NCI-H510A (cell line): ENCODE measurements around the gene KRTAP12-4.
"Not testable (repeated sequence)": the region's sequence is repeated elsewhere in the genome, so short reads cannot be mapped to it uniquely, and the experiment has no call there.

Experiments
- DNase-seq: peaks from one replicate; lab custom pipeline; 2025; lab: John Stamatoyannopoulos, UW

KRTAP12-4 gene

GRCh38 chr21:44630440-44630839, 24.0 kb downstream of the KRTAP12-4 start:
- no peak for DNase-seq

- no peak for DNase-seq
These were observed 25.6 kb downstream of the KRTAP12-4 start for GRCh38 chr21:44628707-44629391.

GRCh38 chr21:44627831-44628233, 26.6 kb downstream of the KRTAP12-4 start:
- DNase-seq: not testable (repeated sequence)

GRCh38 chr21:44627181-44627822, 27.2 kb downstream of the KRTAP12-4 start:
- not testable (repeated sequence) for DNase-seq

GRCh38 chr21:44626673-44627143, 27.8 kb downstream of the KRTAP12-4 start, which contains the start of gene KRTAP10-9:
Gene KRTAP10-9, plus strand, starts transcription at chr21:44627093. Its CDS starts 79 bp downstream, at chr21:44627172.
- no peak for DNase-seq

- DNase-seq: no peak
These were observed 28.2 kb downstream of the KRTAP12-4 start for GRCh38 chr21:44626262-44626661.

- no peak for DNase-seq
These were observed 28.7 kb downstream of the KRTAP12-4 start for GRCh38 chr21:44625756-44626155.

- no peak for DNase-seq
These were observed 30.9 kb downstream of the KRTAP12-4 start for GRCh38 chr21:44623575-44623974.

- DNase-seq: no peak
These were observed 34.6 kb downstream of the KRTAP12-4 start for GRCh38 chr21:44619886-44620285.

- no peak for DNase-seq
These were observed 35.5 kb downstream of the KRTAP12-4 start for GRCh38 chr21:44618909-44619308.

GRCh38 chr21:44618504-44618903, 36.0 kb downstream of the KRTAP12-4 start:
- DNase-seq: no peak

- no peak for DNase-seq
These were observed 37.4 kb downstream of the KRTAP12-4 start for GRCh38 chr21:44617071-44617501.

GRCh38 chr21:44616591-44616926, 37.9 kb downstream of the KRTAP12-4 start:
- no peak for DNase-seq

- DNase-seq: no peak
These were observed 38.4 kb downstream of the KRTAP12-4 start for GRCh38 chr21:44615911-44616590.

- no peak for DNase-seq
These were observed 39.0 kb downstream of the KRTAP12-4 start for GRCh38 chr21:44615466-44615865.

- no peak for DNase-seq
These were observed 39.5 kb downstream of the KRTAP12-4 start for GRCh38 chr21:44614961-44615391.

GRCh38 chr21:44614161-44614631, 40.3 kb downstream of the KRTAP12-4 start:
- no peak for DNase-seq

GRCh38 chr21:44613386-44614155, 40.9 kb downstream of the KRTAP12-4 start:
- no peak for DNase-seq

- no peak for DNase-seq
These were observed 41.7 kb downstream of the KRTAP12-4 start for GRCh38 chr21:44612669-44613229.

- DNase-seq: no peak
These were observed 42.4 kb downstream of the KRTAP12-4 start, which contains the start of gene KRTAP10-8 for GRCh38 chr21:44612029-44612486. Gene KRTAP10-8, plus strand, starts transcription at chr21:44612079. Its CDS starts 22 bp downstream, at chr21:44612101.

GRCh38 chr21:44611551-44611950, 42.9 kb downstream of the KRTAP12-4 start:
- DNase-seq: no peak
